Upper lobe of left lung (tissue), 6 donors: Measurements from ENCODE around the gene SDCCAG8. TPM values are rescaled to one million over a fixed set of nuclear protein-coding genes. Genes with fewer than 3 reads are reported as not detected.

Experiments used
- ATAC-seq, 2 donors: fragments of 200-7000 bp; cut with Tn5 transposase; one replicate each; pipeline ENCODE4 v1.9.1; 2022; ENCODE audit warnings: mild to moderate bottlenecking in 2 of 2, moderate library complexity in 2 of 2; ENCODE audit not compliant: low FRiP score in 2 of 2
- DNase-seq, 2 donors: peaks; one replicate each; pipeline ENCODE4 v3.0.0-alpha.2; 2019 to 2020
- H3K27ac ChIP-seq, 4 donors: fragments of 200-600 bp; sonication (generic); one replicate each; pipeline ENCODE4 v1.5.1; 2016 to 2019
- H3K27me3 ChIP-seq, 4 donors: fragments of 200-600 bp; sonication (generic); one replicate each; pipeline ENCODE4 v1.5.1; 2017 to 2019
- H3K36me3 ChIP-seq, 4 donors: fragments of 200-600 bp; sonication (generic); one replicate each; pipeline ENCODE4 v1.5.1; 2016 to 2019
- H3K4me1 ChIP-seq, 4 donors: fragments of 200-600 bp; sonication (generic); one replicate each; pipeline ENCODE4 v1.5.1; 2018 to 2019
- H3K4me3 ChIP-seq, 4 donors: fragments of 200-600 bp; sonication (generic); one replicate each; pipeline ENCODE4 v1.5.1; 2017 to 2019; ENCODE audit warnings: mild to moderate bottlenecking in 2 of 4, moderate library complexity in 1 of 4
- H3K9me3 ChIP-seq, 4 donors: fragments of 200-600 bp; sonication (generic); one replicate each; pipeline ENCODE4 v1.5.1; 2018 to 2019
- CTCF ChIP-seq, 6 experiments: fragments of 450-650 bp in 4 of 6; fragments of 200-600 bp in 2 of 6; sonication (generic) in 2 of 6; IDR thresholded peaks; one replicate each; pipeline ENCODE4 v1.5.1; 2016 to 2019; ENCODE audit warnings: antibody characterized with exemption in 6 of 6
- EP300 ChIP-seq, 4 donors: sonication (generic); formaldehyde crosslinking; IDR thresholded peaks; one replicate each; pipeline ENCODE4 v1.5.1; 2017; ENCODE audit warnings: antibody characterized with exemption in 4 of 4, control low read depth in 2 of 4
- POLR2A ChIP-seq, 4 donors: fragments of 450-650 bp; IDR thresholded peaks; one replicate each; pipeline ENCODE4 v1.5.1; 2016 to 2017; ENCODE audit warnings: antibody characterized with exemption in 4 of 4, mild to moderate bottlenecking in 2 of 4
- POLR2AphosphoS5 ChIP-seq, 2 donors: sonication (generic); formaldehyde crosslinking; IDR thresholded peaks; one replicate each; pipeline ENCODE4 v1.5.1; 2017; ENCODE audit warnings: antibody characterized with exemption in 2 of 2
- WGBS, 2 donors: methylation state at CpG; one replicate each; pipeline ENCODE4 v1.1.5; 2017 to 2018; 5-methylcytosine and 5-hydroxymethylcytosine counted together
- total RNA-seq, 6 donors: library from RNA; depleted of rRNA in 4 of 6; stranded (reverse); fragments of >200 nt in 4 of 6; gene quantifications; one replicate each; pipeline versions ENCODE4 v1.1.0 to v1.2.1, GENCODE V29; 2016 to 2021
- donor health status: DM: no; HTN: no; CAD: no; lungs with moderate emphysema.
- donor health status: DM: no; HTN: yes; CAD: no; lungs with severe emphysema.

The SDCCAG8 gene
- total RNA-seq, 6 donors from 2014 or later = 52.5 to 295 (median 95.2) TPM

GRCh38 chr1:243525085-243525487 lies 269.2 kb downstream of the SDCCAG8 start:
- no peak for ATAC-seq
- H3K27ac ChIP-seq = no peak overlapping the region
- no peak for TF ChIP-seq EP300 (IDR thresholded peaks at IDR 0.05)
- TF ChIP-seq CTCF (IDR thresholded peaks at IDR 0.05) = no peak
- no peak for TF ChIP-seq POLR2A (IDR thresholded peaks at IDR 0.05)
- TF ChIP-seq POLR2AphosphoS5 (IDR thresholded peaks at IDR 0.05) = no peak
- H3K4me1 ChIP-seq = no peaks in the 10 kb centered on the region
- H3K27me3 ChIP-seq = no peaks in the 10 kb centered on the region
- DNase-seq = no peak
- no peaks in the 10 kb centered on the region for H3K9me3 ChIP-seq
- WGBS, 2 donors = 67 to 68% methylated on average over 2 of the region's 2 CpGs
- no peak overlapping the region for H3K4me3 ChIP-seq
- no peaks in the 10 kb centered on the region for H3K36me3 ChIP-seq

GRCh38 chr1:243526180-243526579 lies 270.3 kb downstream of the SDCCAG8 start:
- 88 to 97% methylated on average over 7 of the region's 7 CpGs for WGBS, 2 donors
- H3K27ac ChIP-seq = no peak overlapping the region

GRCh38 chr1:243528459-243529121 lies 272.7 kb downstream of the SDCCAG8 start:
- Histone ChIP-seq H3K27me3 (no peaks in the 10 kb centered on the region), H3K4me1 (no peaks in the 10 kb centered on the region), H3K4me3 (no peak overlapping the region), H3K27ac (no peak overlapping the region), H3K36me3 (no peaks in the 10 kb centered on the region), H3K9me3 (no peaks in the 10 kb centered on the region)
- no peak for ATAC-seq
- TF ChIP-seq POLR2A (IDR thresholded peaks at IDR 0.05) = no peak
- TF ChIP-seq POLR2AphosphoS5 (IDR thresholded peaks at IDR 0.05) = no peak
- no peak for TF ChIP-seq EP300 (IDR thresholded peaks at IDR 0.05)
- 96 to 97% methylated on average over 2 of the region's 2 CpGs for WGBS, 2 donors
- DNase-seq = no peak

More at GRCh38 chr1:243526180-243526579, 270.3 kb downstream of the SDCCAG8 start:
- H3K4me1 ChIP-seq = no peaks in the 10 kb centered on the region
- H3K36me3 ChIP-seq = no peaks in the 10 kb centered on the region
- TF ChIP-seq CTCF (IDR thresholded peaks at IDR 0.05) (no peak), POLR2A (IDR thresholded peaks at IDR 0.05) (no peak), POLR2AphosphoS5 (IDR thresholded peaks at IDR 0.05) (no peak), EP300 (IDR thresholded peaks at IDR 0.05) (no peak)
- ATAC-seq (no peak), DNase-seq (no peak)
- H3K27me3 ChIP-seq = no peaks in the 10 kb centered on the region
- no peak overlapping the region for H3K4me3 ChIP-seq
- no peaks in the 10 kb centered on the region for H3K9me3 ChIP-seq

GRCh38 chr1:243529512-243529911 lies 273.7 kb downstream of the SDCCAG8 start:
- no peaks in the 10 kb centered on the region for H3K27me3 ChIP-seq
- no peak for DNase-seq
- TF ChIP-seq EP300 (IDR thresholded peaks at IDR 0.05) = no peak
- TF ChIP-seq POLR2A (IDR thresholded peaks at IDR 0.05) = no peak
- no peak for TF ChIP-seq CTCF (IDR thresholded peaks at IDR 0.05)
- no peak for TF ChIP-seq POLR2AphosphoS5 (IDR thresholded peaks at IDR 0.05)
- H3K36me3 ChIP-seq = no peaks in the 10 kb centered on the region
- H3K9me3 ChIP-seq = no peaks in the 10 kb centered on the region
- WGBS, 2 donors = 96 to 98% methylated on average over 4 of the region's 4 CpGs
- no peak overlapping the region for H3K4me3 ChIP-seq
- H3K27ac ChIP-seq = no peak overlapping the region
- H3K4me1 ChIP-seq = no peaks in the 10 kb centered on the region
- ATAC-seq = no peak

GRCh38 chr1:243535014-243535413 lies 279.2 kb downstream of the SDCCAG8 start:
- ATAC-seq (no peak), DNase-seq (no peak)
- H3K27ac ChIP-seq = no peak overlapping the region
- H3K4me1 ChIP-seq = no peaks in the 10 kb centered on the region
- WGBS, 2 donors = 95 to 100% methylated on average over 1 of the region's 1 CpG
- no peaks in the 10 kb centered on the region for H3K27me3 ChIP-seq
- H3K4me3 ChIP-seq = no peak overlapping the region
- H3K9me3 ChIP-seq = no peaks in the 10 kb centered on the region
- H3K36me3 ChIP-seq = no peaks in the 10 kb centered on the region
- TF ChIP-seq CTCF (IDR thresholded peaks at IDR 0.05) = no peak
- no peak for TF ChIP-seq POLR2AphosphoS5 (IDR thresholded peaks at IDR 0.05)
- TF ChIP-seq POLR2A (IDR thresholded peaks at IDR 0.05) = no peak
- no peak for TF ChIP-seq EP300 (IDR thresholded peaks at IDR 0.05)
